B cell (primary cell): ENCODE measurements around the gene SRPK1. TPM values are rescaled to one million over a fixed set of nuclear protein-coding genes. Genes with fewer than 3 reads are reported as not detected.
"Not testable (repeated sequence)": the region's sequence is repeated elsewhere in the genome, so short reads cannot be mapped to it uniquely, and the experiment has no call there.

Experiments used
- ATAC-seq: fragments of 200-7000 bp; cut with Tn5 transposase; one replicate; pipeline ENCODE4 v1.10.0; 2021; ENCODE audit warnings: low read depth, mild to moderate bottlenecking, moderate number of reproducible peaks, moderate library complexity
- CTCF ChIA-PET: fragments of 350-600 bp; sonication (Branson Sonifier 250); formaldehyde crosslinking; loops from one replicate; lab custom pipeline; 2021; ENCODE audit warnings: antibody characterized with exemption, inconsistent platforms; lab: Charles Lee
- POLR2A ChIA-PET: fragments of 350-600 bp; sonication (Branson Sonifier 250); formaldehyde crosslinking; loops from one replicate; lab custom pipeline; 2021; ENCODE audit warnings: antibody characterized with exemption; lab: Charles Lee
- DNase-seq: peaks from one replicate; pipeline ENCODE4 v3.0.0; 2013
- H2AFZ ChIP-seq: 2 replicates; pipeline ENCODE4 v1.6.1; 2012; ENCODE audit warnings: mild to moderate bottlenecking, low read depth, low read length; ENCODE audit not compliant: insufficient read depth, poor library complexity, severe bottlenecking
- H3K27ac ChIP-seq, 2 donors: 1 replicate in 1 of 2; 2 replicates in 1 of 2; pipeline ENCODE4 v1.5.1; 2012 to 2013; ENCODE audit warnings: low read length in 2 of 2, mild to moderate bottlenecking in 2 of 2, moderate library complexity in 1 of 2
- H3K27me3 ChIP-seq, 4 experiments: fragments of 200-600 bp in 1 of 4; sonication (generic) in 1 of 4; replicated peaks in 1 of 4; 1 replicate in 2 of 4; 2 replicates in 2 of 4; pipeline versions ENCODE4 v1.6.1 to v1.7.0; 2013 to 2016; ENCODE audit warnings: low read length in 3 of 4, mild to moderate bottlenecking in 2 of 4, mixed read lengths in 1 of 4, moderate library complexity in 1 of 4; ENCODE audit not compliant: insufficient read depth in 4 of 4, control insufficient read depth in 3 of 4; ENCODE audit errors: control extremely low read depth in 1 of 4
- H3K36me3 ChIP-seq, 2 experiments: replicated peaks in 1 of 2; 1 replicate in 1 of 2; 2 replicates in 1 of 2; pipeline versions ENCODE4 v1.6.1 to v1.7.1; 2013; ENCODE audit warnings: low read length in 1 of 2; ENCODE audit not compliant: insufficient read depth in 2 of 2, control insufficient read depth in 1 of 2; ENCODE audit errors: control extremely low read depth in 1 of 2, extremely low read depth in 1 of 2
- H3K4me1 ChIP-seq, 2 donors: fragments of 200-600 bp in 1 of 2; sonication (generic) in 1 of 2; 1 replicate in 1 of 2; 2 replicates in 1 of 2; pipeline versions ENCODE4 v1.5.1 to v1.6.1; 2013 to 2017; ENCODE audit warnings: low read length in 2 of 2; ENCODE audit not compliant: control insufficient read depth in 2 of 2, insufficient read depth in 2 of 2
- H3K4me2 ChIP-seq: replicated peaks from 2 replicates; pipeline ENCODE3; 2012; ENCODE audit warnings: mild to moderate bottlenecking, low read depth, low read length; ENCODE audit not compliant: poor library complexity, severe bottlenecking
- H3K4me3 ChIP-seq, 5 experiments: fragments of 200-600 bp in 1 of 5; sonication (generic) in 1 of 5; 1 replicate in 3 of 5; 2 replicates in 2 of 5; pipeline versions ENCODE4 v1.5.1 to v1.7.0; 2011 to 2016; ENCODE audit warnings: low read length in 4 of 5, mild to moderate bottlenecking in 4 of 5, low read depth in 2 of 5, control low read depth in 1 of 5, moderate library complexity in 1 of 5; ENCODE audit not compliant: insufficient read depth in 1 of 5; ENCODE audit errors: control extremely low read depth in 1 of 5, extremely low read depth in 1 of 5
- H3K79me2 ChIP-seq: fragments of 200-600 bp; sonication (generic); one replicate; pipeline ENCODE4 v1.6.0; 2016; ENCODE audit warnings: low read length; ENCODE audit not compliant: control insufficient read depth, insufficient read depth
- H3K9ac ChIP-seq: fragments of 200-600 bp; sonication (generic); 2 replicates; pipeline ENCODE4 v1.6.1; 2017; ENCODE audit warnings: mild to moderate bottlenecking, low read length, moderate library complexity
- H3K9me3 ChIP-seq, 3 donors: one replicate each; pipeline versions ENCODE4 v1.6.1 to v1.7.1; 2013; ENCODE audit warnings: low read length in 2 of 3; ENCODE audit not compliant: control insufficient read depth in 2 of 3, insufficient read depth in 1 of 3; ENCODE audit errors: control extremely low read depth in 1 of 3
- H4K20me1 ChIP-seq: 2 replicates; pipeline ENCODE4 v1.6.0; 2012; ENCODE audit warnings: mild to moderate bottlenecking, low read length; ENCODE audit not compliant: insufficient read depth, control insufficient read depth, poor library complexity, severe bottlenecking
- H3K27ac Mint-ChIP-seq: one replicate; pipeline ENCODE4 v1.8.0; 2021; ENCODE audit warnings: mixed read lengths
- H3K27me3 Mint-ChIP-seq: one replicate; pipeline ENCODE4 v1.8.0; 2021; ENCODE audit warnings: mixed read lengths
- H3K4me1 Mint-ChIP-seq: one replicate; pipeline ENCODE4 v1.8.0; 2021; ENCODE audit warnings: mixed read lengths
- H3K4me3 Mint-ChIP-seq: one replicate; pipeline ENCODE4 v1.8.0; 2021; ENCODE audit warnings: mixed read lengths
- H3K9me3 Mint-ChIP-seq: one replicate; pipeline ENCODE4 v1.8.0; 2022; ENCODE audit warnings: mixed read lengths; ENCODE audit not compliant: insufficient read depth
- CTCF ChIP-seq: fragments of 200-600 bp; IDR thresholded peaks from one replicate; pipeline ENCODE4 v1.8.0; 2022; ENCODE audit warnings: antibody characterized with exemption, mild to moderate bottlenecking
- EZH2 ChIP-seq: IDR thresholded peaks from 2 replicates; pipeline ENCODE4 v1.6.1; 2012; ENCODE audit warnings: borderline replicate concordance, low read depth, mild to moderate bottlenecking, moderate library complexity, low read length; ENCODE audit not compliant: insufficient read depth, poor library complexity, severe bottlenecking
- WGBS: methylation state at CpG from one replicate; pipeline ENCODE4 v1.1.5; 2013; ENCODE audit warnings: missing lambda C conversion rate; ENCODE audit not compliant: insufficient coverage; 5-methylcytosine and 5-hydroxymethylcytosine counted together
- intact Hi-C: fragments of 100-400 bp; cut with micrococcal nuclease; formaldehyde crosslinking; loops from one replicate; pipeline ENCODE4 v1.10.0; 2022
- polyA plus RNA-seq: library from polyadenylated mRNA; depleted of rRNA; stranded (reverse); fragments of >200 nt; gene quantifications from 2 replicates; pipeline ENCODE4 v1.2.3, GENCODE V29; 2012
- total RNA-seq, 2 donors: library from RNA; stranded (reverse); fragments of 120-200 nt in 1 of 2; gene quantifications; 1 replicate in 1 of 2; 2 replicates in 1 of 2; pipeline versions ENCODE4 v1.2.3 to v1.2.4, GENCODE V29; 2013 to 2022

SRPK1 gene
- total and polyA plus RNA-seq, 2 donors (not counting 1 experiment from before 2014, with no cell fraction given): 9.7 to 53.3 TPM

- H3K9me3 ChIP-seq: peaks cover 0 to 6% (median 2%) of the 10 kb centered on the region in 3 donors
- H3K9ac ChIP-seq: no peak overlapping the region
- Mint-ChIP-seq H3K4me1 (no peaks in the 10 kb centered on the region), H3K27ac (no peak overlapping the region), H3K27me3 (peaks cover 3% of the 10 kb centered on the region), H3K4me3 (no peak overlapping the region), H3K9me3 (peaks cover 4% of the 10 kb centered on the region)
- no peak for DNase-seq
- H4K20me1 ChIP-seq: no peaks in the 10 kb centered on the region
- WGBS: 86% methylated on average over 1 of the region's 5 CpGs
- H3K27ac ChIP-seq: no peak overlapping the region
- H3K27me3 ChIP-seq: peaks cover 0 to 3% (median 1%) of the 10 kb centered on the region in 4 experiments
- POLR2A ChIA-PET: no interaction called here
- no peak overlapping the region for H3K4me2 ChIP-seq
- H3K4me3 ChIP-seq: no peak overlapping the region
- TF ChIP-seq EZH2: no peak
- TF ChIP-seq CTCF: no peak
- no peaks in the 10 kb centered on the region for H3K36me3 ChIP-seq
- no peak overlapping the region for H2AFZ ChIP-seq
- CTCF ChIA-PET: no interaction called here
- intact Hi-C loops: no loop called here
- H3K79me2 ChIP-seq: no peaks in the 10 kb centered on the region
- no peak for ATAC-seq
- no peaks in the 10 kb centered on the region for H3K4me1 ChIP-seq
These were observed 14.6 kb upstream of the SRPK1 start for GRCh38 chr6:35935469-35935868.

- H3K4me2 ChIP-seq: no peak overlapping the region
- peaks cover 0 to 2% (median 0%) of the 10 kb centered on the region in 4 experiments for H3K27me3 ChIP-seq
- peaks cover 2% of the 10 kb centered on the region for H3K9me3 Mint-ChIP-seq
- no peak for TF ChIP-seq CTCF
- no peak for TF ChIP-seq EZH2
- H3K4me3 ChIP-seq: no peak overlapping the region
- ChIA-PET CTCF (interaction anchor here (0.6 kb wide), 1 partner anchor 154 kb away, joined by 5 read pairs; no protein-coding TSS in a partner anchor), POLR2A (no interaction called here)
- intact Hi-C loops: no loop called here
- H3K36me3 ChIP-seq: no peaks in the 10 kb centered on the region
- H3K9me3 ChIP-seq: peaks cover 0 to 4% (median 2%) of the 10 kb centered on the region in 3 donors
- DNase-seq: no peak
- H3K27ac ChIP-seq: no peak overlapping the region
- H3K27ac Mint-ChIP-seq: no peak overlapping the region
- no peaks in the 10 kb centered on the region for H3K4me1 ChIP-seq
- H3K4me3 Mint-ChIP-seq: no peak overlapping the region
- no peaks in the 10 kb centered on the region for H4K20me1 ChIP-seq
- H3K9ac ChIP-seq: no peak overlapping the region
- no peak overlapping the region for H2AFZ ChIP-seq
- ATAC-seq: no peak
- 100% methylated on average over 1 of the region's 2 CpGs for WGBS
- H3K27me3 Mint-ChIP-seq: no peaks in the 10 kb centered on the region
- no peaks in the 10 kb centered on the region for H3K4me1 Mint-ChIP-seq
- no peaks in the 10 kb centered on the region for H3K79me2 ChIP-seq
These were observed 12.9 kb upstream of the SRPK1 start for GRCh38 chr6:35933844-35934243.

- H3K4me1 ChIP-seq, H3K79me2 ChIP-seq, CTCF ChIA-PET, H3K36me3 ChIP-seq, H3K27me3 ChIP-seq, H3K4me3 ChIP-seq, H3K4me2 ChIP-seq, H3K4me1 Mint-ChIP-seq, H3K27me3 Mint-ChIP-seq, H3K9me3 Mint-ChIP-seq, ATAC-seq, H2AFZ ChIP-seq, H3K9ac ChIP-seq, intact Hi-C loops, POLR2A ChIA-PET, DNase-seq, H3K27ac Mint-ChIP-seq, H3K27ac ChIP-seq, H3K9me3 ChIP-seq, H4K20me1 ChIP-seq: not testable (repeated sequence)
- H3K4me3 Mint-ChIP-seq: peak overlapping the region; percentile 67
- 68% methylated on average over 6 of the region's 10 CpGs for WGBS
These were observed 11.0 kb upstream of the SRPK1 start for GRCh38 chr6:35931873-35932272.
